ENCODE measurements around the gene PAX2.

GRCh38 chr10:100723180-100723579, 22.2 kb upstream of the PAX2 start:
- TF ChIP-seq NR3C1 (IDR thresholded peaks at IDR 0.05) (no peak), POLR2A (IDR thresholded peaks at IDR 0.05; ENCODE audit: low read length) (no peak), CTCF (IDR thresholded peaks at IDR 0.05) (no peak), KDM1A (IDR thresholded peaks at IDR 0.05; ENCODE audit: low read depth) (no peak), JUNB (IDR thresholded peaks at IDR 0.05) (no peak), CHD4 (IDR thresholded peaks at IDR 0.05; ENCODE audit: borderline replicate concordance) (no peak), HOXA7 (CRISPR knock-in tag; IDR thresholded peaks at IDR 0.05) (no peak)

All from A549 (cell line).